HEK293 (cell line): ENCODE data around the gene TEX53.

Experiments used
- CTCF ChIA-PET: fragments of 350-600 bp; formaldehyde crosslinking; extraction: SDS; loops from one replicate; lab custom pipeline; 2021; ENCODE audit warnings: antibody characterized with exemption; lab: Yijun Ruan, JAX
- POLR2A ChIA-PET: fragments of 300-600 bp; formaldehyde crosslinking; extraction: SDS; loops from one replicate; lab custom pipeline; 2020; ENCODE audit warnings: antibody characterized with exemption, inconsistent platforms; lab: Yijun Ruan, JAX
- H3K27ac ChIP-seq: fragments of 200-500 bp; sonication (Bioruptor generic); 2 replicates; pipeline ENCODE4 v1.5.1; 2014; ENCODE audit warnings: low read depth, low read length, control low read depth, inconsistent platforms; ENCODE audit errors: extremely low read depth
- H3K36me3 ChIP-seq, 2 experiments: fragments of 200-500 bp in 1 of 2; sonication (Bioruptor generic) in 1 of 2; 1 replicate in 1 of 2; 2 replicates in 1 of 2; pipeline ENCODE4 v1.5.1; 2014 to 2017; ENCODE audit warnings: inconsistent platforms in 2 of 2, low read length in 2 of 2; ENCODE audit not compliant: control insufficient read depth in 2 of 2, insufficient read depth in 1 of 2
- H3K4me1 ChIP-seq: fragments of 200-500 bp; sonication (Bioruptor generic); 2 replicates; pipeline ENCODE4 v1.5.1; 2014; ENCODE audit warnings: mild to moderate bottlenecking, low read length, inconsistent platforms; ENCODE audit not compliant: control insufficient read depth, insufficient read depth
- H3K4me3 ChIP-seq: 2 replicates; pipeline ENCODE4 v1.5.1; 2011; ENCODE audit warnings: low read depth, mild to moderate bottlenecking, control low read depth, low read length, moderate library complexity
- H3K9me3 ChIP-seq: fragments of 200-500 bp; sonication (Bioruptor generic); 2 replicates; pipeline ENCODE4 v1.5.1; 2014; ENCODE audit warnings: low read depth, low read length, inconsistent platforms; ENCODE audit not compliant: control insufficient read depth, insufficient read depth
- GLIS2 ChIP-seq: fragments of 450-650 bp; formaldehyde crosslinking; IDR thresholded peaks from 2 replicates; pipeline ENCODE4 v1.5.1; 2016; ENCODE audit warnings: missing biosample characterization, missing genetic modification characterization
- KLF10 ChIP-seq: fragments of 450-650 bp; IDR thresholded peaks from 2 replicates; pipeline ENCODE4 v1.5.1; 2018; ENCODE audit warnings: missing biosample characterization, mild to moderate bottlenecking, missing genetic modification characterization
- SP3 ChIP-seq: fragments of 450-650 bp; formaldehyde crosslinking; IDR thresholded peaks from 2 replicates; pipeline ENCODE4 v1.5.1; 2016; ENCODE audit warnings: missing biosample characterization, missing genetic modification characterization
- ZEB2 ChIP-seq: fragments of 450-650 bp; formaldehyde crosslinking; IDR thresholded peaks from 2 replicates; pipeline ENCODE4 v1.5.1; 2016; ENCODE audit warnings: missing biosample characterization, missing genetic modification characterization
- ZFP37 ChIP-seq: fragments of 450-650 bp; formaldehyde crosslinking; IDR thresholded peaks from 2 replicates; pipeline ENCODE4 v1.5.1; 2016; ENCODE audit warnings: missing biosample characterization, missing genetic modification characterization
- ZNF157 ChIP-seq: fragments of 450-650 bp; formaldehyde crosslinking; IDR thresholded peaks from 2 replicates; pipeline ENCODE4 v1.5.1; 2016; ENCODE audit warnings: missing biosample characterization, missing genetic modification characterization
- ZNF19 ChIP-seq: fragments of 450-650 bp; formaldehyde crosslinking; IDR thresholded peaks from 2 replicates; pipeline ENCODE4; 2016; ENCODE audit warnings: missing biosample characterization, missing genetic modification characterization, low read depth
- ZNF23 ChIP-seq: fragments of 450-650 bp; formaldehyde crosslinking; IDR thresholded peaks from 2 replicates; pipeline ENCODE4 v1.5.1; 2016; ENCODE audit warnings: missing biosample characterization, missing genetic modification characterization, borderline replicate concordance
- ZNF292 ChIP-seq: fragments of 450-650 bp; formaldehyde crosslinking; IDR thresholded peaks from 2 replicates; pipeline ENCODE4 v1.5.1; 2016; ENCODE audit warnings: low read depth, missing biosample characterization, missing genetic modification characterization, borderline replicate concordance
- ZNF426 ChIP-seq: fragments of 450-650 bp; formaldehyde crosslinking; IDR thresholded peaks from 2 replicates; pipeline ENCODE4 v1.5.1; 2017; ENCODE audit warnings: missing biosample characterization, missing genetic modification characterization, mild to moderate bottlenecking, inconsistent platforms, moderate library complexity
- ZNF529 ChIP-seq: fragments of 450-650 bp; formaldehyde crosslinking; IDR thresholded peaks from 2 replicates; pipeline ENCODE4 v1.5.1; 2017; ENCODE audit warnings: missing genetic modification characterization, missing biosample characterization; ENCODE audit not compliant: insufficient replicate concordance
- ZNF670 ChIP-seq: fragments of 450-650 bp; formaldehyde crosslinking; IDR thresholded peaks from 2 replicates; pipeline ENCODE4 v1.5.1; 2016; ENCODE audit warnings: missing biosample characterization, missing genetic modification characterization, low read depth
- ZNF830 ChIP-seq: fragments of 450-650 bp; IDR thresholded peaks from 2 replicates; pipeline ENCODE4 v1.5.0; 2018; ENCODE audit warnings: missing biosample characterization, missing genetic modification characterization, low read depth, mild to moderate bottlenecking, moderate library complexity
- TF ChIP-seq, protein P1 (sequence below): fragments of 450-650 bp; formaldehyde crosslinking; IDR thresholded peaks from 2 replicates; pipeline ENCODE4 v1.5.1; 2016; ENCODE audit warnings: missing biosample characterization, missing genetic modification characterization
- TF ChIP-seq, protein P2 (sequence below): fragments of 450-650 bp; IDR thresholded peaks from 2 replicates; pipeline ENCODE4 v1.5.1; 2018; ENCODE audit warnings: missing biosample characterization, mild to moderate bottlenecking, missing genetic modification characterization
- TF ChIP-seq, protein P3 (sequence below): fragments of 450-650 bp; formaldehyde crosslinking; IDR thresholded peaks from 2 replicates; pipeline ENCODE4 v1.5.1; 2017; ENCODE audit warnings: missing biosample characterization, missing genetic modification characterization

Gene TEX53

DNA sequence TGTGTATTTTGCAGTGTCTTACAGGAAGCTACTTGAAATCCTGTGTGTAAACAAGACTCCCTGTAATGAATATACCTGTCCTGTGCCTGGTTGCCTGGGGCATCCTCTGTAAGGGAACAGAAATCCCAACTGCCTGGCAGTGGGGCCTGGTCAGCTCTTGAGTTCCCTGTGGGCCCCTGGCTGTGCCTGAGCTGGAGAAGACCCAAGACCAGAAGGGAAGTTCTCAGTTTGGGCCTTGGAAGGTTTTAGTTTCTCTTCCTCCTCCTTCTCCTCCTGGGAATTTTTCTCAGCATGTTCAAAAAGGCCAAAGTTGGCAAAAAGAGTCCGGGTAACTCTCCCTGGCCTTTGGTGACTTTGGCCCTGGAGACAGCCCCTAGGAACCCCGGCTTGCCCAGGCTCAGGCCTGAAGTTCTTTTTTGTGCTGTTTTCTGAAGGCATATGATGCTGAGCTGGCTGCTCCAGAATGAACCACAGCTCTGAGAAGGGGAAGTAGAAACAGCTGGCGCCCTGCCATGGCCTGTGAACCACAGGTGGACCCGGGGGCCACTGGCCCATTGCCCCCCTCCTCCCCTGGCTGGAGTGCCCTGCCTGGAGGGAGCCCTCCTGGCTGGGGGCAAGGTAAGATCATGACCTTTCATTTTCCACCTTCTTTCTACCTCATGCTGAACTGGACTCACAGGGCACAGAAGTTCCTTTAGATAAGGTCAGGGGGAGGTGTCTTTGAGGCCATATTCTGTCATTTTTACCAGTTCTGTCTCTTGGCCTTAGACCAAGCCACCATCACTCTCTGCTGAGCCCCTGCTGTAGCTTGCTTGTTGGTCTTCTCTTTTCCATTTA is 40.7 kb downstream of the TEX53 start (continued):
- TF ChIP-seq, protein P1, sequence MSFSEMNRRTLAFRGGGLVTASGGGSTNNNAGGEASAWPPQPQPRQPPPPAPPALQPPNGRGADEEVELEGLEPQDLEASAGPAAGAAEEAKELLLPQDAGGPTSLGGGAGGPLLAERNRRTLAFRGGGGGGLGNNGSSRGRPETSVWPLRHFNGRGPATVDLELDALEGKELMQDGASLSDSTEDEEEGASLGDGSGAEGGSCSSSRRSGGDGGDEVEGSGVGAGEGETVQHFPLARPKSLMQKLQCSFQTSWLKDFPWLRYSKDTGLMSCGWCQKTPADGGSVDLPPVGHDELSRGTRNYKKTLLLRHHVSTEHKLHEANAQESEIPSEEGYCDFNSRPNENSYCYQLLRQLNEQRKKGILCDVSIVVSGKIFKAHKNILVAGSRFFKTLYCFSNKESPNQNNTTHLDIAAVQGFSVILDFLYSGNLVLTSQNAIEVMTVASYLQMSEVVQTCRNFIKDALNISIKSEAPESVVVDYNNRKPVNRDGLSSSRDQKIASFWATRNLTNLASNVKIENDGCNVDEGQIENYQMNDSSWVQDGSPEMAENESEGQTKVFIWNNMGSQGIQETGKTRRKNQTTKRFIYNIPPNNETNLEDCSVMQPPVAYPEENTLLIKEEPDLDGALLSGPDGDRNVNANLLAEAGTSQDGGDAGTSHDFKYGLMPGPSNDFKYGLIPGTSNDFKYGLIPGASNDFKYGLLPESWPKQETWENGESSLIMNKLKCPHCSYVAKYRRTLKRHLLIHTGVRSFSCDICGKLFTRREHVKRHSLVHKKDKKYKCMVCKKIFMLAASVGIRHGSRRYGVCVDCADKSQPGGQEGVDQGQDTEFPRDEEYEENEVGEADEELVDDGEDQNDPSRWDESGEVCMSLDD (tag by site-specific recombination), result no peak
- TF ChIP-seq, protein P2, sequence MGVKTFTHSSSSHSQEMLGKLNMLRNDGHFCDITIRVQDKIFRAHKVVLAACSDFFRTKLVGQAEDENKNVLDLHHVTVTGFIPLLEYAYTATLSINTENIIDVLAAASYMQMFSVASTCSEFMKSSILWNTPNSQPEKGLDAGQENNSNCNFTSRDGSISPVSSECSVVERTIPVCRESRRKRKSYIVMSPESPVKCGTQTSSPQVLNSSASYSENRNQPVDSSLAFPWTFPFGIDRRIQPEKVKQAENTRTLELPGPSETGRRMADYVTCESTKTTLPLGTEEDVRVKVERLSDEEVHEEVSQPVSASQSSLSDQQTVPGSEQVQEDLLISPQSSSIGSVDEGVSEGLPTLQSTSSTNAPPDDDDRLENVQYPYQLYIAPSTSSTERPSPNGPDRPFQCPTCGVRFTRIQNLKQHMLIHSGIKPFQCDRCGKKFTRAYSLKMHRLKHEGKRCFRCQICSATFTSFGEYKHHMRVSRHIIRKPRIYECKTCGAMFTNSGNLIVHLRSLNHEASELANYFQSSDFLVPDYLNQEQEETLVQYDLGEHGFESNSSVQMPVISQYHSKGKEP, result no peak

DNA sequence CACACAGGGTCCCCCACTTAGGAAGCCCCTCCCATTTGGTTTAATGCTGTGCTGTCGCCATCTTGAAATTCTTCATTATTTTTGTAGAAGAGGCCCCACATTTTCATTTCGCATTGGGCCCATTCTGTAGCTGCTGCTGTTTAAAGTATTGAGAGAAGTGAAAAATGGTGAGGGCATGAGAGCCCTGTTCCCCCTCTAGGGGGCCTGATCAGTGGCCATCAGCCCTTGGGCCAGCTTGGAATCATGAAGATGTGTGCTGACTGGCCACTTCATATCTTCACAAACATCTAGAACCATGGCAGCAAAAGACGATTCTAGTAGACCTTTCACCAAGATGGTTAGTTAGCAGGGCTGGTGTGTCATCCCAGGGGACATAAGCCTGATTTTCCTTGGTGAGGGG is 43.2 kb downstream of the TEX53 start:
- Histone ChIP-seq H3K27ac (no peak overlapping the region), H3K4me1 (no peaks in the 10 kb centered on the region), H3K36me3 (peaks cover 0 to 12% of the 10 kb centered on the region in 2 experiments; a peak in 1 of 3 replicates), H3K9me3 (no peaks in the 10 kb centered on the region), H3K4me3 (no peak overlapping the region)
- ChIA-PET CTCF (interaction anchor here (1.1 kb wide), 1 partner anchor 208 kb away, joined by 4 read pairs; no protein-coding TSS in a partner anchor), POLR2A (no interaction called here)
- no peak for TF ChIP-seq ZNF830 (tag by site-specific recombination)
- no peak for TF ChIP-seq ZNF670 (tag by site-specific recombination)
- TF ChIP-seq SP3, result no peak
- TF ChIP-seq GLIS2 (tag by site-specific recombination), result no peak
- TF ChIP-seq ZNF529 (tag by site-specific recombination), result no peak
- TF ChIP-seq, protein P1 (tag by site-specific recombination), result no peak
- no peak for TF ChIP-seq KLF10 (tag by site-specific recombination)
- no peak for TF ChIP-seq ZNF23 (tag by site-specific recombination)
- no peak for TF ChIP-seq ZFP37
- TF ChIP-seq ZNF292 (tag by site-specific recombination), result no peak
- no peak for TF ChIP-seq ZNF426 (tag by site-specific recombination)
- TF ChIP-seq, protein P2, result no peak
- no peak for TF ChIP-seq ZEB2 (tag by site-specific recombination)
- no peak for TF ChIP-seq ZNF19 (tag by site-specific recombination)
- TF ChIP-seq, protein P3, sequence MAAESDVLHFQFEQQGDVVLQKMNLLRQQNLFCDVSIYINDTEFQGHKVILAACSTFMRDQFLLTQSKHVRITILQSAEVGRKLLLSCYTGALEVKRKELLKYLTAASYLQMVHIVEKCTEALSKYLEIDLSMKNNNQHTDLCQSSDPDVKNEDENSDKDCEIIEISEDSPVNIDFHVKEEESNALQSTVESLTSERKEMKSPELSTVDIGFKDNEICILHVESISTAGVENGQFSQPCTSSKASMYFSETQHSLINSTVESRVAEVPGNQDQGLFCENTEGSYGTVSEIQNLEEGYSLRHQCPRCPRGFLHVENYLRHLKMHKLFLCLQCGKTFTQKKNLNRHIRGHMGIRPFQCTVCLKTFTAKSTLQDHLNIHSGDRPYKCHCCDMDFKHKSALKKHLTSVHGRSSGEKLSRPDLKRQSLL (tag by site-specific recombination), result no peak
- no peak for TF ChIP-seq ZNF157 (tag by site-specific recombination)
